Measurements from ENCODE around the gene HPSE2.
"Not testable (repeated sequence)": the region's sequence is repeated elsewhere in the genome, so short reads cannot be mapped to it uniquely, and the experiment has no call there.

HPSE2 gene

GRCh38 chr10:98524124-98524523, 711.5 kb downstream of the HPSE2 start:
- Histone ChIP-seq H3K4me1 (ENCODE audit: control insufficient read depth, insufficient read depth, low read length) (no peaks in the 10 kb centered on the region), H3K4me3 (ENCODE audit: low read length) (no peak overlapping the region), H3K27ac (ENCODE audit: low read length) (no peak overlapping the region), H3K27me3 (ENCODE audit: control insufficient read depth, insufficient read depth, low read length) (no peaks in the 10 kb centered on the region), H3K36me3 (ENCODE audit: control insufficient read depth, insufficient read depth, low read length) (no peaks in the 10 kb centered on the region), H3K9me3 (ENCODE audit: control insufficient read depth, insufficient read depth, low read length) (no peaks in the 10 kb centered on the region)
- WGBS (ENCODE audit: insufficient coverage, insufficient read length): no CpG with 5 or more reads among the region's 8 CpGs
- no peak for DNase-seq (ENCODE audit: low read depth, low spot score)

- Histone ChIP-seq H3K36me3 (ENCODE audit: control insufficient read depth, insufficient read depth, low read length) (no peaks in the 10 kb centered on the region), H3K4me3 (ENCODE audit: low read length) (no peak overlapping the region), H3K4me1 (ENCODE audit: control insufficient read depth, insufficient read depth, low read length) (no peaks in the 10 kb centered on the region), H3K27me3 (ENCODE audit: control insufficient read depth, insufficient read depth, low read length) (no peaks in the 10 kb centered on the region), H3K9me3 (ENCODE audit: control insufficient read depth, insufficient read depth, low read length) (no peaks in the 10 kb centered on the region), H3K27ac (ENCODE audit: low read length) (no peak overlapping the region)
- WGBS (ENCODE audit: insufficient coverage, insufficient read length): no CpG with 5 or more reads among the region's 2 CpGs
- no peak for DNase-seq (ENCODE audit: low read depth, low spot score)
Measured at GRCh38 chr10:98519841-98520240, 715.8 kb downstream of the HPSE2 start.

- no peak overlapping the region for H3K27ac ChIP-seq (ENCODE audit: low read length)
- DNase-seq (ENCODE audit: low read depth, low spot score): no peak
- H3K9me3 ChIP-seq (ENCODE audit: control insufficient read depth, insufficient read depth, low read length): no peaks in the 10 kb centered on the region
- no peak overlapping the region for H3K4me3 ChIP-seq (ENCODE audit: low read length)
- H3K4me1 ChIP-seq (ENCODE audit: control insufficient read depth, insufficient read depth, low read length): no peaks in the 10 kb centered on the region
- H3K36me3 ChIP-seq (ENCODE audit: control insufficient read depth, insufficient read depth, low read length): no peaks in the 10 kb centered on the region
- no peaks in the 10 kb centered on the region for H3K27me3 ChIP-seq (ENCODE audit: control insufficient read depth, insufficient read depth, low read length)
- WGBS (ENCODE audit: insufficient coverage, insufficient read length): no CpG with 5 or more reads among the region's 2 CpGs
Measured at GRCh38 chr10:98517672-98518071, 718.0 kb downstream of the HPSE2 start.

- DNase-seq (ENCODE audit: low read depth, low spot score): no peak
Measured at GRCh38 chr10:98516352-98516751, 719.3 kb downstream of the HPSE2 start.

GRCh38 chr10:98513704-98514103, 721.9 kb downstream of the HPSE2 start:
- Histone ChIP-seq H3K36me3 (ENCODE audit: control insufficient read depth, insufficient read depth, low read length) (no peaks in the 10 kb centered on the region), H3K4me3 (ENCODE audit: low read length) (no peak overlapping the region), H3K27ac (ENCODE audit: low read length) (no peak overlapping the region), H3K4me1 (ENCODE audit: control insufficient read depth, insufficient read depth, low read length) (no peaks in the 10 kb centered on the region), H3K9me3 (ENCODE audit: control insufficient read depth, insufficient read depth, low read length) (no peaks in the 10 kb centered on the region), H3K27me3 (ENCODE audit: control insufficient read depth, insufficient read depth, low read length) (no peaks in the 10 kb centered on the region)
- WGBS (ENCODE audit: insufficient coverage, insufficient read length): no CpG with 5 or more reads among the region's 1 CpG
- no peak for DNase-seq (ENCODE audit: low read depth, low spot score)

More at GRCh38 chr10:98516352-98516751, 719.3 kb downstream of the HPSE2 start:
- H3K4me3 ChIP-seq (ENCODE audit: low read length): no peak overlapping the region
- no peaks in the 10 kb centered on the region for H3K4me1 ChIP-seq (ENCODE audit: control insufficient read depth, insufficient read depth, low read length)
- no peaks in the 10 kb centered on the region for H3K9me3 ChIP-seq (ENCODE audit: control insufficient read depth, insufficient read depth, low read length)
- no peak overlapping the region for H3K27ac ChIP-seq (ENCODE audit: low read length)
- H3K36me3 ChIP-seq (ENCODE audit: control insufficient read depth, insufficient read depth, low read length): no peaks in the 10 kb centered on the region
- WGBS (ENCODE audit: insufficient coverage, insufficient read length): no CpG with 5 or more reads among the region's 2 CpGs
- no peaks in the 10 kb centered on the region for H3K27me3 ChIP-seq (ENCODE audit: control insufficient read depth, insufficient read depth, low read length)

GRCh38 chr10:98511876-98512275, 723.8 kb downstream of the HPSE2 start:
- WGBS (ENCODE audit: insufficient coverage, insufficient read length): no CpG with 5 or more reads among the region's 1 CpG
- H3K36me3 ChIP-seq (ENCODE audit: control insufficient read depth, insufficient read depth, low read length): no peaks in the 10 kb centered on the region
- H3K27me3 ChIP-seq (ENCODE audit: control insufficient read depth, insufficient read depth, low read length): no peaks in the 10 kb centered on the region
- no peak overlapping the region for H3K4me3 ChIP-seq (ENCODE audit: low read length)
- no peaks in the 10 kb centered on the region for H3K9me3 ChIP-seq (ENCODE audit: control insufficient read depth, insufficient read depth, low read length)
- no peak overlapping the region for H3K27ac ChIP-seq (ENCODE audit: low read length)
- DNase-seq (ENCODE audit: low read depth, low spot score): no peak
- no peaks in the 10 kb centered on the region for H3K4me1 ChIP-seq (ENCODE audit: control insufficient read depth, insufficient read depth, low read length)

GRCh38 chr10:98510412-98510995, 725.1 kb downstream of the HPSE2 start:
- Histone ChIP-seq H3K27me3 (ENCODE audit: control insufficient read depth, insufficient read depth, low read length) (no peaks in the 10 kb centered on the region), H3K4me1 (ENCODE audit: control insufficient read depth, insufficient read depth, low read length) (no peaks in the 10 kb centered on the region), H3K27ac (ENCODE audit: low read length) (no peak overlapping the region), H3K4me3 (ENCODE audit: low read length) (no peak overlapping the region), H3K9me3 (ENCODE audit: control insufficient read depth, insufficient read depth, low read length) (no peaks in the 10 kb centered on the region), H3K36me3 (ENCODE audit: control insufficient read depth, insufficient read depth, low read length) (no peaks in the 10 kb centered on the region)
- no peak for DNase-seq (ENCODE audit: low read depth, low spot score)
- no CpG with 5 or more reads among the region's 4 CpGs for WGBS (ENCODE audit: insufficient coverage, insufficient read length)

- no peak overlapping the region for H3K27ac ChIP-seq (ENCODE audit: low read length)
- H3K9me3 ChIP-seq (ENCODE audit: control insufficient read depth, insufficient read depth, low read length): no peaks in the 10 kb centered on the region
- H3K36me3 ChIP-seq (ENCODE audit: control insufficient read depth, insufficient read depth, low read length): no peaks in the 10 kb centered on the region
- no CpG with 5 or more reads among the region's 7 CpGs for WGBS (ENCODE audit: insufficient coverage, insufficient read length)
- DNase-seq (ENCODE audit: low read depth, low spot score): no peak
- H3K27me3 ChIP-seq (ENCODE audit: control insufficient read depth, insufficient read depth, low read length): no peaks in the 10 kb centered on the region
- no peaks in the 10 kb centered on the region for H3K4me1 ChIP-seq (ENCODE audit: control insufficient read depth, insufficient read depth, low read length)
- H3K4me3 ChIP-seq (ENCODE audit: low read length): no peak overlapping the region
Measured at GRCh38 chr10:98509745-98510144, 725.9 kb downstream of the HPSE2 start.

GRCh38 chr10:98502535-98502934, 733.1 kb downstream of the HPSE2 start:
- not testable (repeated sequence) for H3K27me3 ChIP-seq (ENCODE audit: control insufficient read depth, insufficient read depth, low read length); H3K36me3 ChIP-seq (ENCODE audit: control insufficient read depth, insufficient read depth, low read length); H3K4me3 ChIP-seq (ENCODE audit: low read length); H3K27ac ChIP-seq (ENCODE audit: low read length); H3K9me3 ChIP-seq (ENCODE audit: control insufficient read depth, insufficient read depth, low read length); H3K4me1 ChIP-seq (ENCODE audit: control insufficient read depth, insufficient read depth, low read length); DNase-seq (ENCODE audit: low read depth, low spot score)
- WGBS (ENCODE audit: insufficient coverage, insufficient read length): no CpG with 5 or more reads among the region's 2 CpGs

GRCh38 chr10:98492763-98493162, 742.9 kb downstream of the HPSE2 start:
- Histone ChIP-seq H3K36me3 (ENCODE audit: control insufficient read depth, insufficient read depth, low read length) (no peaks in the 10 kb centered on the region), H3K4me1 (ENCODE audit: control insufficient read depth, insufficient read depth, low read length) (no peaks in the 10 kb centered on the region), H3K27ac (ENCODE audit: low read length) (no peak overlapping the region), H3K27me3 (ENCODE audit: control insufficient read depth, insufficient read depth, low read length) (no peaks in the 10 kb centered on the region), H3K9me3 (ENCODE audit: control insufficient read depth, insufficient read depth, low read length) (no peaks in the 10 kb centered on the region), H3K4me3 (ENCODE audit: low read length) (no peak overlapping the region)
- no peak for DNase-seq (ENCODE audit: low read depth, low spot score)
- no CpG with 5 or more reads among the region's 1 CpG for WGBS (ENCODE audit: insufficient coverage, insufficient read length)
